Lung (tissue), 12 donors: ENCODE results near the gene TMTC2. TPM values are rescaled to one million over a fixed set of nuclear protein-coding genes. Genes with fewer than 3 reads are reported as not detected.

ENCODE experiments used
- ATAC-seq: fragments of 200-7000 bp; cut with Tn5 transposase; one replicate; pipeline ENCODE4 v1.9.1; 2020; ENCODE audit warnings: moderate number of reproducible peaks; ENCODE audit not compliant: insufficient read depth, low FRiP score
- DNase-seq, 3 donors: peaks; one replicate each; pipeline ENCODE4 v3.0.0-alpha.2; 2013 to 2017
- H3K27ac ChIP-seq, 2 donors: one replicate each; pipeline ENCODE4 v1.5.1; 2013; ENCODE audit warnings: mild to moderate bottlenecking in 2 of 2, moderate library complexity in 2 of 2, control low read depth in 1 of 2, inconsistent platforms in 1 of 2, low read depth in 1 of 2, low read length in 1 of 2
- H3K27me3 ChIP-seq, 3 donors: one replicate each; pipeline ENCODE4 v1.5.1; 2013; ENCODE audit warnings: low read length in 2 of 3; ENCODE audit not compliant: control insufficient read depth in 3 of 3, insufficient read depth in 3 of 3
- H3K36me3 ChIP-seq, 4 donors: one replicate each; pipeline ENCODE4 v1.5.1; 2013; ENCODE audit warnings: low read length in 4 of 4, mild to moderate bottlenecking in 1 of 4, moderate library complexity in 1 of 4; ENCODE audit not compliant: control insufficient read depth in 4 of 4, insufficient read depth in 4 of 4
- H3K4me1 ChIP-seq, 5 donors: one replicate each; pipeline ENCODE4 v1.5.1; 2013; ENCODE audit warnings: low read length in 5 of 5, mild to moderate bottlenecking in 2 of 5, moderate library complexity in 1 of 5; ENCODE audit not compliant: control insufficient read depth in 5 of 5, insufficient read depth in 5 of 5
- H3K4me3 ChIP-seq: one replicate; pipeline ENCODE4 v1.5.1; 2013; ENCODE audit warnings: mild to moderate bottlenecking, control low read depth, moderate library complexity
- H3K9ac ChIP-seq, 2 donors: one replicate each; pipeline ENCODE4 v1.5.1; 2013; ENCODE audit warnings: low read length in 2 of 2, control low read depth in 1 of 2; ENCODE audit not compliant: insufficient read depth in 1 of 2
- H3K9me3 ChIP-seq, 4 donors: one replicate each; pipeline ENCODE4 v1.5.1; 2013; ENCODE audit warnings: low read length in 3 of 4, mild to moderate bottlenecking in 1 of 4, moderate library complexity in 1 of 4; ENCODE audit not compliant: control insufficient read depth in 4 of 4, insufficient read depth in 3 of 4
- CTCF ChIP-seq: IDR thresholded peaks from 2 replicates; pipeline ENCODE4 v1.5.1; 2012; ENCODE audit warnings: mild to moderate bottlenecking; ENCODE audit errors: control extremely low read depth, extremely low read depth
- WGBS, 2 donors: extraction: QIAGEN DNeasy Blood & Tissue Kit; methylation state at CpG; one replicate each; pipeline ENCODE4 v1.1.7; 2013; 5-methylcytosine and 5-hydroxymethylcytosine counted together
- polyA plus RNA-seq, 2 donors: library from polyadenylated mRNA; stranded (reverse); fragments of 200-250 nt; gene quantifications; one replicate each; pipeline ENCODE4 v1.2.1, GENCODE V29; 2013
- total RNA-seq, 2 donors: library from RNA; depleted of rRNA in 1 of 2; stranded (reverse); fragments of >200 nt in 1 of 2; gene quantifications; one replicate each; pipeline ENCODE4 v1.2.1, GENCODE V29; 2014 to 2021
- donor health status: control.
- donor health status: control.
- donor health status: Bipolar disorder and iron deficiency.
- donor health status: healthy.
- donor health status: DM: yes; HTN: yes; CAD: no.

TMTC2 gene
- total and polyA plus RNA-seq, 4 donors = 5.3 to 77.1 (median 14.0) TPM

GRCh38 chr12:82745063-82745674 lies 58.5 kb downstream of the TMTC2 start:
- peaks cover 0 to 13% (median 5%) of the 10 kb centered on the region in 4 donors for H3K36me3 ChIP-seq
- peaks cover 0 to 8% (median 5%) of the 10 kb centered on the region in 5 donors for H3K4me1 ChIP-seq
- no peak for TF ChIP-seq CTCF
- H3K27ac ChIP-seq = no peak overlapping the region
- H3K9ac ChIP-seq = peak overlapping the region in 1 of 2 donors; percentile 29
- no peak for ATAC-seq
- no peak overlapping the region for H3K4me3 ChIP-seq
- WGBS, 2 donors = 51 to 68% methylated on average over 4 of the region's 4 CpGs
- H3K27me3 ChIP-seq = no peaks in the 10 kb centered on the region
- DNase-seq = no peak
- no peaks in the 10 kb centered on the region for H3K9me3 ChIP-seq

GRCh38 chr12:82745807-82746206 lies 59.1 kb downstream of the TMTC2 start:
- Histone ChIP-seq H3K27ac (no peak overlapping the region), H3K4me3 (no peak overlapping the region), H3K27me3 (no peaks in the 10 kb centered on the region), H3K36me3 (peaks cover 0 to 7% (median 2%) of the 10 kb centered on the region in 4 donors), H3K4me1 (peaks cover 0 to 8% (median 5%) of the 10 kb centered on the region in 5 donors), H3K9me3 (no peaks in the 10 kb centered on the region), H3K9ac (no peak overlapping the region)
- ATAC-seq = no peak
- no peak for TF ChIP-seq CTCF
- DNase-seq = no peak
- WGBS, 2 donors = 59 to 79% methylated on average over 4 of the region's 4 CpGs

GRCh38 chr12:82746668-82747067 lies 60.0 kb downstream of the TMTC2 start:
- peak; percentile 28 to 46 (median 31) for DNase-seq
- no peak overlapping the region for H3K4me3 ChIP-seq
- WGBS, 2 donors = 38 to 68% methylated on average over 2 of the region's 2 CpGs
- H3K9me3 ChIP-seq = no peaks in the 10 kb centered on the region
- H3K9ac ChIP-seq = no peak overlapping the region
- no peak for ATAC-seq
- H3K27me3 ChIP-seq = no peaks in the 10 kb centered on the region
- peak overlapping the region in 1 of 2 donors; percentile 70 for H3K27ac ChIP-seq
- H3K4me1 ChIP-seq = peaks cover 0 to 8% (median 5%) of the 10 kb centered on the region in 5 donors
- TF ChIP-seq CTCF = no peak
- peaks cover 0 to 4% (median under 1%) of the 10 kb centered on the region in 4 donors for H3K36me3 ChIP-seq
